Neural cell (in vitro differentiated cells): Measurements from ENCODE around the gene CCDC50. TPM values are rescaled to one million over a fixed set of nuclear protein-coding genes. Genes with fewer than 3 reads are reported as not detected.

ENCODE experiments used
- H2AFZ ChIP-seq: fragments of 200-600, 300-800 bp; sonication (generic), shearing (Covaris generic); 2 replicates; pipeline ENCODE4 v1.6.0; 2014; ENCODE audit warnings: low read depth, mild to moderate bottlenecking, antibody characterized with exemption, low read length, moderate library complexity
- H3F3A ChIP-seq: fragments of 200-600 bp; shearing (Covaris generic); 2 replicates; pipeline ENCODE4 v1.6.1; 2016; ENCODE audit warnings: mild to moderate bottlenecking, moderate library complexity, mixed read lengths, antibody characterized with exemption, low read length; ENCODE audit not compliant: insufficient read depth, poor library complexity, severe bottlenecking
- H3K27ac ChIP-seq: fragments of 200-600, 300-800 bp; sonication (generic), shearing (Covaris generic); 2 replicates; pipeline ENCODE4 v1.5.1; 2014; ENCODE audit warnings: mild to moderate bottlenecking, low read length, moderate library complexity
- H3K27me3 ChIP-seq: fragments of 300-800, 200-600 bp; sonication (generic), shearing (Covaris generic); 2 replicates; pipeline ENCODE4 v1.6.0; 2014; ENCODE audit warnings: mild to moderate bottlenecking, low read depth, low read length, moderate library complexity; ENCODE audit not compliant: insufficient read depth
- H3K36me3 ChIP-seq: fragments of 300-800, 200-600 bp; sonication (generic), shearing (Covaris generic); 2 replicates; pipeline ENCODE4 v1.5.1; 2014; ENCODE audit warnings: mild to moderate bottlenecking, antibody characterized with exemption, low read length, moderate library complexity; ENCODE audit not compliant: insufficient read depth
- H3K4me2 ChIP-seq: fragments of 300-800, 200-600 bp; sonication (generic), shearing (Covaris generic); 2 replicates; pipeline ENCODE4 v1.6.0; 2014; ENCODE audit warnings: mild to moderate bottlenecking, low read length
- H3K4me3 ChIP-seq: fragments of 300-800, 200-600 bp; sonication (generic), shearing (Covaris generic); 2 replicates; pipeline ENCODE4 v1.5.1; 2014; ENCODE audit warnings: mild to moderate bottlenecking, low read length, moderate library complexity
- H3K79me2 ChIP-seq: fragments of 200-600 bp; shearing (Covaris generic); replicated peaks from 2 replicates; pipeline ENCODE4 v1.6.0; 2014; ENCODE audit warnings: mild to moderate bottlenecking, low read length, moderate library complexity; ENCODE audit not compliant: insufficient read depth
- H3K9ac ChIP-seq: fragments of 300-800, 200-600 bp; sonication (generic), shearing (Covaris generic); 2 replicates; pipeline ENCODE4 v1.6.1; 2016; ENCODE audit warnings: mild to moderate bottlenecking, low read length, mixed read lengths
- H3K9me2 ChIP-seq: fragments of 200-600 bp; shearing (Covaris generic); 2 replicates; pipeline ENCODE4 v1.6.1; 2016; ENCODE audit warnings: mild to moderate bottlenecking, low read length, mixed read lengths; ENCODE audit not compliant: insufficient read depth
- H3K9me3 ChIP-seq: fragments of 200-600, 300-800 bp; sonication (generic), shearing (Covaris generic); 2 replicates; pipeline ENCODE4 v1.6.1; 2016; ENCODE audit warnings: mild to moderate bottlenecking, mixed run types, low read length, moderate library complexity, mixed read lengths
- H4K20me1 ChIP-seq: fragments of 200-600 bp; shearing (Covaris generic); 2 replicates; pipeline ENCODE4 v1.6.1; 2016; ENCODE audit warnings: mild to moderate bottlenecking, mixed run types; ENCODE audit not compliant: insufficient read depth
- EP300 ChIP-seq: fragments of 450-650 bp; conservative IDR thresholded peaks from 2 replicates; pipeline ENCODE4 v1.6.1; 2014; ENCODE audit warnings: antibody characterized with exemption, mild to moderate bottlenecking, moderate library complexity; ENCODE audit not compliant: poor library complexity, severe bottlenecking
- EZH2 ChIP-seq: fragments of 200-600, 300-800 bp; shearing (Covaris generic), sonication (generic); IDR thresholded peaks from 2 replicates; pipeline ENCODE4 v1.6.1; 2014; ENCODE audit warnings: antibody characterized with exemption, low read length, borderline replicate concordance, mild to moderate bottlenecking; ENCODE audit not compliant: insufficient read depth, poor library complexity, severe bottlenecking
- MXI1 ChIP-seq: fragments of 450-650 bp; conservative IDR thresholded peaks from 2 replicates; pipeline ENCODE4 v1.6.1; 2014; ENCODE audit warnings: antibody characterized with exemption, mild to moderate bottlenecking; ENCODE audit not compliant: poor library complexity, severe bottlenecking
- POLR2AphosphoS5 ChIP-seq: IDR thresholded peaks from 2 replicates; pipeline ENCODE4 v1.6.1; 2012
- RAD21 ChIP-seq: fragments of 450-650 bp; conservative IDR thresholded peaks from 2 replicates; pipeline ENCODE4 v1.6.1; 2014; ENCODE audit warnings: antibody characterized with exemption, mild to moderate bottlenecking, moderate library complexity
- SMC3 ChIP-seq: fragments of 450-650 bp; conservative IDR thresholded peaks from 2 replicates; pipeline ENCODE4 v1.6.1; 2014; ENCODE audit warnings: antibody characterized with exemption, mild to moderate bottlenecking, moderate library complexity; ENCODE audit not compliant: poor library complexity
- TAF1 ChIP-seq: IDR thresholded peaks from 2 replicates; pipeline ENCODE4 v1.6.1; 2012; ENCODE audit warnings: low read depth
- polyA plus RNA-seq: library from polyadenylated mRNA; depleted of rRNA; stranded (reverse); fragments of >200 nt; gene quantifications from 2 replicates; pipeline ENCODE4 v1.2.3, GENCODE V29; 2014
- TF ChIP-seq, protein P1 (sequence below): fragments of 450-650 bp; IDR thresholded peaks from 2 replicates; pipeline ENCODE4 v1.5.1; 2014; ENCODE audit warnings: antibody characterized with exemption, mild to moderate bottlenecking, moderate library complexity; ENCODE audit not compliant: poor library complexity, severe bottlenecking
- TF ChIP-seq, protein P2 (sequence below): IDR thresholded peaks from 2 replicates; pipeline ENCODE4 v1.6.1; 2012; ENCODE audit warnings: borderline replicate concordance

Gene CCDC50
- polyA plus RNA-seq, 1 donor from 2014 or later, result 58.2 TPM

DNA sequence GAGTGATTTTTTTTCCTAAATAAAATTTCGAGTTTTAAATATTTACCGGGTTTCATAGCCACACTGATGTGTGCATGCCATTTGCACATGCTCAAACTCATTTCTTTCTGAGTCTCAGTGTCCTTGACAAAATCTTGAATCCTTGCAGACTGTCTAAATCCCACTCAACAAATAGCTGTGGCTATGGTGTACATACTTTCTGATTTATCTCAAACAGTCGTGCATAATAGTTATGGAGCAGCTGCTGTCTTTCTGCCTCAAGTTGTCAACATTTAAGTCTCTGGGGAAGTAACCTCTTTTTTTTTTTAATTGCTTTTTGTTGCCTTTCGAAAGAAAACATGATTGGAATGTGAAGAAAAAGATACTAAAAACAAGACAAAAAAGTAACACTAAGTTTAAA, 53.9 kb downstream of the CCDC50 start:
- no peaks in the 10 kb centered on the region for H3F3A ChIP-seq
- H3K27ac ChIP-seq, result no peak overlapping the region
- no peaks in the 10 kb centered on the region for H3K27me3 ChIP-seq
- H3K9me2 ChIP-seq, result no peaks in the 10 kb centered on the region
- H3K4me3 ChIP-seq, result no peak overlapping the region
- H2AFZ ChIP-seq, result no peak overlapping the region
- no peaks in the 10 kb centered on the region for H3K79me2 ChIP-seq
- H3K4me2 ChIP-seq, result no peak overlapping the region
- H3K9ac ChIP-seq, result no peak overlapping the region
- no peaks in the 10 kb centered on the region for H3K9me3 ChIP-seq
- no peak for TF ChIP-seq RAD21
- TF ChIP-seq TAF1, result no peak
- no peak for TF ChIP-seq POLR2AphosphoS5
- TF ChIP-seq, protein P1, sequence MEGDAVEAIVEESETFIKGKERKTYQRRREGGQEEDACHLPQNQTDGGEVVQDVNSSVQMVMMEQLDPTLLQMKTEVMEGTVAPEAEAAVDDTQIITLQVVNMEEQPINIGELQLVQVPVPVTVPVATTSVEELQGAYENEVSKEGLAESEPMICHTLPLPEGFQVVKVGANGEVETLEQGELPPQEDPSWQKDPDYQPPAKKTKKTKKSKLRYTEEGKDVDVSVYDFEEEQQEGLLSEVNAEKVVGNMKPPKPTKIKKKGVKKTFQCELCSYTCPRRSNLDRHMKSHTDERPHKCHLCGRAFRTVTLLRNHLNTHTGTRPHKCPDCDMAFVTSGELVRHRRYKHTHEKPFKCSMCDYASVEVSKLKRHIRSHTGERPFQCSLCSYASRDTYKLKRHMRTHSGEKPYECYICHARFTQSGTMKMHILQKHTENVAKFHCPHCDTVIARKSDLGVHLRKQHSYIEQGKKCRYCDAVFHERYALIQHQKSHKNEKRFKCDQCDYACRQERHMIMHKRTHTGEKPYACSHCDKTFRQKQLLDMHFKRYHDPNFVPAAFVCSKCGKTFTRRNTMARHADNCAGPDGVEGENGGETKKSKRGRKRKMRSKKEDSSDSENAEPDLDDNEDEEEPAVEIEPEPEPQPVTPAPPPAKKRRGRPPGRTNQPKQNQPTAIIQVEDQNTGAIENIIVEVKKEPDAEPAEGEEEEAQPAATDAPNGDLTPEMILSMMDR, result no peak
- TF ChIP-seq EZH2, result no peak
- TF ChIP-seq SMC3, result no peak
- TF ChIP-seq, protein P2, sequence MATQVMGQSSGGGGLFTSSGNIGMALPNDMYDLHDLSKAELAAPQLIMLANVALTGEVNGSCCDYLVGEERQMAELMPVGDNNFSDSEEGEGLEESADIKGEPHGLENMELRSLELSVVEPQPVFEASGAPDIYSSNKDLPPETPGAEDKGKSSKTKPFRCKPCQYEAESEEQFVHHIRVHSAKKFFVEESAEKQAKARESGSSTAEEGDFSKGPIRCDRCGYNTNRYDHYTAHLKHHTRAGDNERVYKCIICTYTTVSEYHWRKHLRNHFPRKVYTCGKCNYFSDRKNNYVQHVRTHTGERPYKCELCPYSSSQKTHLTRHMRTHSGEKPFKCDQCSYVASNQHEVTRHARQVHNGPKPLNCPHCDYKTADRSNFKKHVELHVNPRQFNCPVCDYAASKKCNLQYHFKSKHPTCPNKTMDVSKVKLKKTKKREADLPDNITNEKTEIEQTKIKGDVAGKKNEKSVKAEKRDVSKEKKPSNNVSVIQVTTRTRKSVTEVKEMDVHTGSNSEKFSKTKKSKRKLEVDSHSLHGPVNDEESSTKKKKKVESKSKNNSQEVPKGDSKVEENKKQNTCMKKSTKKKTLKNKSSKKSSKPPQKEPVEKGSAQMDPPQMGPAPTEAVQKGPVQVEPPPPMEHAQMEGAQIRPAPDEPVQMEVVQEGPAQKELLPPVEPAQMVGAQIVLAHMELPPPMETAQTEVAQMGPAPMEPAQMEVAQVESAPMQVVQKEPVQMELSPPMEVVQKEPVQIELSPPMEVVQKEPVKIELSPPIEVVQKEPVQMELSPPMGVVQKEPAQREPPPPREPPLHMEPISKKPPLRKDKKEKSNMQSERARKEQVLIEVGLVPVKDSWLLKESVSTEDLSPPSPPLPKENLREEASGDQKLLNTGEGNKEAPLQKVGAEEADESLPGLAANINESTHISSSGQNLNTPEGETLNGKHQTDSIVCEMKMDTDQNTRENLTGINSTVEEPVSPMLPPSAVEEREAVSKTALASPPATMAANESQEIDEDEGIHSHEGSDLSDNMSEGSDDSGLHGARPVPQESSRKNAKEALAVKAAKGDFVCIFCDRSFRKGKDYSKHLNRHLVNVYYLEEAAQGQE, result no peak
- TF ChIP-seq MXI1, result no peak
- TF ChIP-seq EP300, result no peak
- H3K36me3 ChIP-seq, result peaks cover 18% of the 10 kb centered on the region
- no peaks in the 10 kb centered on the region for H4K20me1 ChIP-seq

DNA sequence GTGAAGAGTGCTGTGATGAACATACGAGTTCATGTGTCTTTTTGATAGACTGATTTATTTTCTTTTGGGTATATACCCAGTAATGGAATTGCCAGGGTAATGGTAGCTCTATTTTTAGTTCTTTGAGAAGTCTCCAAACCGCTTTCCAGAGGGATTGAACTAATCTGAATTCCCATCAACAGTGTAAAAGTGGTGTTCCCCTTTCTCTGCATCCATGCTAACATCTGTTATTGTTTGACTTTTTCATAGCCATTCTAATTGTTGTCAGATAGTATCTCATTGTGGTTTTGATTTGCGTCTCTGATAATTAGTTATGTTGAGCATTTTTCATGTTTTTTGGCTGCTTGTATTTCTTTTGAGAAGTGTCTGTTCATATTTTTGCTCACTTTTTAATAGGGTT, 55.9 kb downstream of the CCDC50 start:
- Histone ChIP-seq H4K20me1 (no peaks in the 10 kb centered on the region), H3K9me2 (no peaks in the 10 kb centered on the region), H3K4me3 (no peak overlapping the region), H3K79me2 (no peaks in the 10 kb centered on the region), H3K9me3 (no peaks in the 10 kb centered on the region), H3K27me3 (no peaks in the 10 kb centered on the region), H3K27ac (no peak overlapping the region), H3K4me2 (no peak overlapping the region), H3F3A (no peaks in the 10 kb centered on the region), H3K9ac (no peak overlapping the region), H3K36me3 (peaks cover 18% of the 10 kb centered on the region), H2AFZ (no peak overlapping the region)
- TF ChIP-seq TAF1 (no peak), RAD21 (no peak), POLR2AphosphoS5 (no peak), EP300 (no peak), SMC3 (no peak), EZH2 (no peak), MXI1 (no peak)
- TF ChIP-seq, protein P2, result no peak
- TF ChIP-seq, protein P1, result no peak
